SK-N-SH (cell line): ENCODE results near the gene UBE2E2. TPM values are rescaled to one million over a fixed set of nuclear protein-coding genes. Genes with fewer than 3 reads are reported as not detected.
A peak's percentile ranks its signal among the peaks of the same experiment; 100 is the strongest.

Source experiments
- CTCF ChIA-PET: fragments of 300-600, 350-600 bp; formaldehyde crosslinking; extraction: SDS; loops from one replicate; lab custom pipeline; 2021; lab: Yijun Ruan, JAX
- POLR2A ChIA-PET: fragments of 350-600 bp; sonication (Branson Sonifier 250); formaldehyde crosslinking; extraction: SDS; loops from one replicate; lab custom pipeline; 2020; ENCODE audit warnings: antibody characterized with exemption, inconsistent platforms; lab: Yijun Ruan, JAX
- DNase-seq: peaks from one replicate; pipeline ENCODE4 v3.0.0; 2012
- H2AFZ ChIP-seq: fragments of 200-600 bp; sonication (generic); 2 replicates; pipeline ENCODE4 v1.8.1; 2016; ENCODE audit warnings: antibody characterized with exemption, mild to moderate bottlenecking, low read depth
- H3F3A ChIP-seq: fragments of 200-600 bp; sonication (generic); replicated peaks from 2 replicates; pipeline ENCODE3; 2016; ENCODE audit warnings: antibody characterized with exemption, mild to moderate bottlenecking; ENCODE audit not compliant: insufficient read depth
- H3K27ac ChIP-seq, 2 experiments: fragments of 200-500 bp in 1 of 2; fragments of 200-600 bp in 1 of 2; sonication (Bioruptor generic) in 1 of 2; sonication (generic), shearing (Covaris generic) in 1 of 2; 2 replicates each; pipeline versions ENCODE4 v1.5.1 to v1.6.1; 2014 to 2016; ENCODE audit warnings: low read depth in 2 of 2, inconsistent platforms in 1 of 2, low read length in 1 of 2, mild to moderate bottlenecking in 1 of 2, mixed read lengths in 1 of 2
- H3K27me3 ChIP-seq: fragments of 200-600 bp; sonication (generic), shearing (Covaris generic); 2 replicates; pipeline ENCODE4 v1.6.1; 2016; ENCODE audit warnings: mixed run types; ENCODE audit not compliant: insufficient read depth
- H3K36me3 ChIP-seq, 2 experiments: fragments of 200-500 bp in 1 of 2; fragments of 200-600 bp in 1 of 2; sonication (Bioruptor generic) in 1 of 2; sonication (generic) in 1 of 2; replicated peaks in 1 of 2; 2 replicates each; pipeline versions ENCODE3 to v1.5.1; 2014 to 2016; ENCODE audit warnings: low read length in 1 of 2, mild to moderate bottlenecking in 1 of 2; ENCODE audit not compliant: insufficient read depth in 2 of 2, control insufficient read depth in 1 of 2
- H3K4me1 ChIP-seq, 2 experiments: fragments of 200-500 bp in 1 of 2; fragments of 200-600 bp in 1 of 2; sonication (Bioruptor generic) in 1 of 2; sonication (generic), shearing (Covaris generic) in 1 of 2; 2 replicates each; pipeline versions ENCODE4 v1.5.1 to v1.6.1; 2014 to 2016; ENCODE audit warnings: low read depth in 1 of 2, low read length in 1 of 2, mixed run types in 1 of 2; ENCODE audit not compliant: insufficient read depth in 2 of 2, control insufficient read depth in 1 of 2
- H3K4me2 ChIP-seq: fragments of 200-600 bp; sonication (generic), shearing (Covaris generic); 2 replicates; pipeline ENCODE4 v1.6.1; 2017; ENCODE audit warnings: mixed run types
- H3K4me3 ChIP-seq, 2 experiments: fragments of 200-500 bp in 1 of 2; fragments of 200-600 bp in 1 of 2; sonication (Bioruptor generic) in 1 of 2; sonication (generic), shearing (Covaris generic) in 1 of 2; 2 replicates each; pipeline versions ENCODE4 v1.5.1 to v1.8.1; 2014 to 2016; ENCODE audit warnings: low read depth in 2 of 2, inconsistent platforms in 1 of 2, low read length in 1 of 2, mild to moderate bottlenecking in 1 of 2, mixed read lengths in 1 of 2, moderate library complexity in 1 of 2
- H3K79me2 ChIP-seq: fragments of 200-600 bp; sonication (generic); 2 replicates; pipeline ENCODE4 v1.8.1; 2017; ENCODE audit warnings: mild to moderate bottlenecking; ENCODE audit not compliant: insufficient read depth
- H3K9ac ChIP-seq: fragments of 200-600 bp; sonication (generic); 2 replicates; pipeline ENCODE4 v1.6.1; 2017; ENCODE audit warnings: mixed run types
- H3K9me2 ChIP-seq: fragments of 200-600 bp; sonication (generic); 2 replicates; pipeline ENCODE4 v1.6.1; 2017; ENCODE audit warnings: mixed run types
- H3K9me3 ChIP-seq: fragments of 200-600 bp; sonication (generic); 2 replicates; pipeline ENCODE4 v1.6.1; 2017; ENCODE audit warnings: mixed run types, mild to moderate bottlenecking, moderate library complexity
- H4K20me1 ChIP-seq: fragments of 200-600 bp; sonication (generic); 2 replicates; pipeline ENCODE4 v1.6.1; 2017; ENCODE audit warnings: mild to moderate bottlenecking, mixed run types; ENCODE audit not compliant: insufficient read depth
- CHD2 ChIP-seq: fragments of 150-350 bp; IDR thresholded peaks from 2 replicates; pipeline ENCODE4 v1.6.1; 2018; ENCODE audit warnings: low read length; ENCODE audit not compliant: partially characterized antibody
- ELF1 ChIP-seq: IDR thresholded peaks from 2 replicates; pipeline ENCODE4 v1.4.0; 2012
- NFIC ChIP-seq: IDR thresholded peaks from 2 replicates; pipeline ENCODE4 v1.4.0; 2012; ENCODE audit warnings: borderline replicate concordance
- RCOR1 ChIP-seq: fragments of 150-350 bp; IDR thresholded peaks from 2 replicates; pipeline ENCODE4 v1.6.1; 2017; ENCODE audit warnings: antibody characterized with exemption, low read length
- TCF12 ChIP-seq: IDR thresholded peaks from 2 replicates; pipeline ENCODE4 v1.4.0; 2012
- USF1 ChIP-seq: IDR thresholded peaks from 2 replicates; pipeline ENCODE4 v1.4.0; 2012; ENCODE audit warnings: low read depth, borderline replicate concordance
- WGBS: methylation state at CpG from one replicate; pipeline ENCODE4 v1.1.6; 2017; ENCODE audit warnings: low lambda C conversion rate; 5-methylcytosine and 5-hydroxymethylcytosine counted together
- polyA plus RNA-seq, 3 experiments: library from polyadenylated mRNA; depleted of rRNA; stranded (reverse); fragments of >200 nt; gene quantifications; 2 replicates each; pipeline ENCODE4 v1.2.3, GENCODE V29; 2012
- TF ChIP-seq, protein P1 (sequence below): IDR thresholded peaks from 2 replicates; pipeline ENCODE4; 2012
- TF ChIP-seq, protein P2 (sequence below): IDR thresholded peaks from 2 replicates; pipeline ENCODE4 v1.4.0; 2012; ENCODE audit warnings: low read depth, borderline replicate concordance
- TF ChIP-seq, protein P3 (sequence below): fragments of 200-600 bp; sonication (generic); IDR thresholded peaks from 2 replicates; pipeline ENCODE4 v1.6.1; 2017; ENCODE audit warnings: antibody characterized with exemption, mild to moderate bottlenecking, moderate library complexity
- TF ChIP-seq, protein P4 (sequence below): IDR thresholded peaks from 2 replicates; pipeline ENCODE4 v1.6.1; 2012; ENCODE audit warnings: mild to moderate bottlenecking, low read depth, low read length, moderate library complexity

The UBE2E2 gene
- polyA plus RNA-seq, 1 of the 3 experiments (the other 2 are of a cell fraction): 46.4 TPM

DNA sequence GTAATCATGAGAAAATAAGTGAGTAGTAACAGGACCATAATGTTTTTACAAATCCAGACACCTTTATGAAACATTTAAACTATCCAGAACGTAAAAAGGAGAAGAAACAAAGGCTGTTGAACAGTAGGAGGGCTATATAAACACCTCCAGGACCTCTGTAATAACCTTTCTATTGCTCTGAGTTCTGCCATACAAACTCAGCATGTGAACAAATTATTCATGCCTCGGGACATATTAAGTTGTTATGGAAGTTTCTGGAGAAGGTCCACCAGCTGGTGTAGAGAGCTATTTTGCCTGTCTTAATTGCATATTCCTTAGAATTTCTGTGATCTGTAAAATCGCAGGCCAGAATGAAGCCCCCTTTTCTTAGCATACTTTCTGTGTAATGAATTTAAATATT, 256.3 kb downstream of the UBE2E2 start (continued):
- TF ChIP-seq, protein P1, sequence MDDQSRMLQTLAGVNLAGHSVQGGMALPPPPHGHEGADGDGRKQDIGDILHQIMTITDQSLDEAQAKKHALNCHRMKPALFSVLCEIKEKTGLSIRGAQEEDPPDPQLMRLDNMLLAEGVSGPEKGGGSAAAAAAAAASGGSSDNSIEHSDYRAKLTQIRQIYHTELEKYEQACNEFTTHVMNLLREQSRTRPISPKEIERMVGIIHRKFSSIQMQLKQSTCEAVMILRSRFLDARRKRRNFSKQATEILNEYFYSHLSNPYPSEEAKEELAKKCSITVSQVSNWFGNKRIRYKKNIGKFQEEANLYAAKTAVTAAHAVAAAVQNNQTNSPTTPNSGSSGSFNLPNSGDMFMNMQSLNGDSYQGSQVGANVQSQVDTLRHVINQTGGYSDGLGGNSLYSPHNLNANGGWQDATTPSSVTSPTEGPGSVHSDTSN: no peak
- TF ChIP-seq USF1 (no peak), TCF12 (no peak), CHD2 (no peak), RCOR1 (no peak)
- TF ChIP-seq, protein P2, sequence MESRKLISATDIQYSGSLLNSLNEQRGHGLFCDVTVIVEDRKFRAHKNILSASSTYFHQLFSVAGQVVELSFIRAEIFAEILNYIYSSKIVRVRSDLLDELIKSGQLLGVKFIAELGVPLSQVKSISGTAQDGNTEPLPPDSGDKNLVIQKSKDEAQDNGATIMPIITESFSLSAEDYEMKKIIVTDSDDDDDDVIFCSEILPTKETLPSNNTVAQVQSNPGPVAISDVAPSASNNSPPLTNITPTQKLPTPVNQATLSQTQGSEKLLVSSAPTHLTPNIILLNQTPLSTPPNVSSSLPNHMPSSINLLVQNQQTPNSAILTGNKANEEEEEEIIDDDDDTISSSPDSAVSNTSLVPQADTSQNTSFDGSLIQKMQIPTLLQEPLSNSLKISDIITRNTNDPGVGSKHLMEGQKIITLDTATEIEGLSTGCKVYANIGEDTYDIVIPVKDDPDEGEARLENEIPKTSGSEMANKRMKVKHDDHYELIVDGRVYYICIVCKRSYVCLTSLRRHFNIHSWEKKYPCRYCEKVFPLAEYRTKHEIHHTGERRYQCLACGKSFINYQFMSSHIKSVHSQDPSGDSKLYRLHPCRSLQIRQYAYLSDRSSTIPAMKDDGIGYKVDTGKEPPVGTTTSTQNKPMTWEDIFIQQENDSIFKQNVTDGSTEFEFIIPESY: no peak
- TF ChIP-seq, protein P3, sequence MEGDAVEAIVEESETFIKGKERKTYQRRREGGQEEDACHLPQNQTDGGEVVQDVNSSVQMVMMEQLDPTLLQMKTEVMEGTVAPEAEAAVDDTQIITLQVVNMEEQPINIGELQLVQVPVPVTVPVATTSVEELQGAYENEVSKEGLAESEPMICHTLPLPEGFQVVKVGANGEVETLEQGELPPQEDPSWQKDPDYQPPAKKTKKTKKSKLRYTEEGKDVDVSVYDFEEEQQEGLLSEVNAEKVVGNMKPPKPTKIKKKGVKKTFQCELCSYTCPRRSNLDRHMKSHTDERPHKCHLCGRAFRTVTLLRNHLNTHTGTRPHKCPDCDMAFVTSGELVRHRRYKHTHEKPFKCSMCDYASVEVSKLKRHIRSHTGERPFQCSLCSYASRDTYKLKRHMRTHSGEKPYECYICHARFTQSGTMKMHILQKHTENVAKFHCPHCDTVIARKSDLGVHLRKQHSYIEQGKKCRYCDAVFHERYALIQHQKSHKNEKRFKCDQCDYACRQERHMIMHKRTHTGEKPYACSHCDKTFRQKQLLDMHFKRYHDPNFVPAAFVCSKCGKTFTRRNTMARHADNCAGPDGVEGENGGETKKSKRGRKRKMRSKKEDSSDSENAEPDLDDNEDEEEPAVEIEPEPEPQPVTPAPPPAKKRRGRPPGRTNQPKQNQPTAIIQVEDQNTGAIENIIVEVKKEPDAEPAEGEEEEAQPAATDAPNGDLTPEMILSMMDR: no peak

DNA sequence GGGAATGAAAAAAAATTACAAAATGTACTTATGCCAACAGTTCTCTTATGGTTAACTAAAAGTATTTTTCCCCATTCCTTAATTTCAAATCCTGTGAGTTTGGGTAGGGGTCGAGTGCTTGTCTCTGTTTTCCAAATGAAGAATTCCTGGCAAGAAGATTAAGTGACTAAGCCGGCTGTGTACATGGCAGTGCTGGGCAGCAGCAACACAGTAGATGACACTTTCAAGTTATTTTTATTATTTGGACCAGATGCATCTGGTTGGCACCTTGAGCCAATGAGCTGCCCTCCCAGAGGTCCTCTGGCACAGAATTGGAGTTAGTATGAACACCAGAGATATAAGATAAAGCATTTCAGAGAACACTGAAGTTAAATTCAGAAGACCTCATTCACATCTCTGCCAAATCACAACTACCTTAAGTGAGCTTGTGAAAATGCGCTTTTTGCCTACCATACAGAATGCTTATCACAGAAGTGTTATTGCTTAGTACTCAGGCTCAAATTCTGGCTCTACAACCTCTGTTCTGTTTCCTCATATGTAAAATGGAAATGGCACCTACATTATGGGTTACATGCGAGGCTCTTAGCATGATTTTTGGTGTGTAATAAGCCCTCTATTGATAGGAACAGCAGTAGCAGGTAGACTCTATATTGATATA, 256.9 kb downstream of the UBE2E2 start:
- Histone ChIP-seq H3K79me2 (0 out of 2 replicates have a peak, but pooled peaks cover 5% of the 10 kb centered on the region), H3K4me3 (no peak overlapping the region), H3K9me3 (no peaks in the 10 kb centered on the region), H3K27ac (no peak overlapping the region), H3F3A (no peaks in the 10 kb centered on the region)
- no peak for TF ChIP-seq ELF1
- peak; percentile 14; the same call in 1 of the 2 replicates for TF ChIP-seq NFIC
- TF ChIP-seq, protein P4, sequence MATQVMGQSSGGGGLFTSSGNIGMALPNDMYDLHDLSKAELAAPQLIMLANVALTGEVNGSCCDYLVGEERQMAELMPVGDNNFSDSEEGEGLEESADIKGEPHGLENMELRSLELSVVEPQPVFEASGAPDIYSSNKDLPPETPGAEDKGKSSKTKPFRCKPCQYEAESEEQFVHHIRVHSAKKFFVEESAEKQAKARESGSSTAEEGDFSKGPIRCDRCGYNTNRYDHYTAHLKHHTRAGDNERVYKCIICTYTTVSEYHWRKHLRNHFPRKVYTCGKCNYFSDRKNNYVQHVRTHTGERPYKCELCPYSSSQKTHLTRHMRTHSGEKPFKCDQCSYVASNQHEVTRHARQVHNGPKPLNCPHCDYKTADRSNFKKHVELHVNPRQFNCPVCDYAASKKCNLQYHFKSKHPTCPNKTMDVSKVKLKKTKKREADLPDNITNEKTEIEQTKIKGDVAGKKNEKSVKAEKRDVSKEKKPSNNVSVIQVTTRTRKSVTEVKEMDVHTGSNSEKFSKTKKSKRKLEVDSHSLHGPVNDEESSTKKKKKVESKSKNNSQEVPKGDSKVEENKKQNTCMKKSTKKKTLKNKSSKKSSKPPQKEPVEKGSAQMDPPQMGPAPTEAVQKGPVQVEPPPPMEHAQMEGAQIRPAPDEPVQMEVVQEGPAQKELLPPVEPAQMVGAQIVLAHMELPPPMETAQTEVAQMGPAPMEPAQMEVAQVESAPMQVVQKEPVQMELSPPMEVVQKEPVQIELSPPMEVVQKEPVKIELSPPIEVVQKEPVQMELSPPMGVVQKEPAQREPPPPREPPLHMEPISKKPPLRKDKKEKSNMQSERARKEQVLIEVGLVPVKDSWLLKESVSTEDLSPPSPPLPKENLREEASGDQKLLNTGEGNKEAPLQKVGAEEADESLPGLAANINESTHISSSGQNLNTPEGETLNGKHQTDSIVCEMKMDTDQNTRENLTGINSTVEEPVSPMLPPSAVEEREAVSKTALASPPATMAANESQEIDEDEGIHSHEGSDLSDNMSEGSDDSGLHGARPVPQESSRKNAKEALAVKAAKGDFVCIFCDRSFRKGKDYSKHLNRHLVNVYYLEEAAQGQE: no peak
- peak; percentile 16; the same call in 1 of the 2 replicates for TF ChIP-seq TCF12
- TF ChIP-seq, all 33 proteins: peak for 2
- POLR2A ChIA-PET: no interaction called here
- CTCF ChIA-PET: interaction anchor here (1.6 kb wide), 1 partner anchor 16 kb away, joined by 3 read pairs; no protein-coding TSS in a partner anchor
- DNase-seq: no peak
- 80% methylated on average over 4 of the region's 4 CpGs for WGBS
- H2AFZ ChIP-seq: no peak overlapping the region
- H3K4me2 ChIP-seq: no peak overlapping the region
- H4K20me1 ChIP-seq: no peaks in the 10 kb centered on the region
- H3K27me3 ChIP-seq: no peaks in the 10 kb centered on the region
- H3K4me1 ChIP-seq: peaks cover 0 to 5% of the 10 kb centered on the region in 2 experiments; a peak in 2 of 4 replicates
- H3K9ac ChIP-seq: no peak overlapping the region
- no peaks in the 10 kb centered on the region for H3K9me2 ChIP-seq
- no peaks in the 10 kb centered on the region for H3K36me3 ChIP-seq
